GM12874 (cell line): ENCODE data around the gene NLRP3.

Experiments
- CTCF ChIP-seq: IDR thresholded peaks from 2 replicates; pipeline ENCODE4 v1.5.1; 2011; ENCODE audit warnings: low read depth, mild to moderate bottlenecking, control low read depth, low read length, moderate library complexity; ENCODE audit not compliant: insufficient read depth

Gene NLRP3

GRCh38 chr1:247373721-247374141 lies 42.2 kb upstream of the NLRP3 start:
- TF ChIP-seq CTCF = peak; percentile 82

GRCh38 chr1:247375747-247376146 lies 40.2 kb upstream of the NLRP3 start:
- TF ChIP-seq CTCF = no peak

- no peak for TF ChIP-seq CTCF
Observed at GRCh38 chr1:247376659-247377058, 39.3 kb upstream of the NLRP3 start.

GRCh38 chr1:247378334-247379073 lies 37.5 kb upstream of the NLRP3 start:
- no peak for TF ChIP-seq CTCF

GRCh38 chr1:247385283-247385682 lies 30.7 kb upstream of the NLRP3 start:
- TF ChIP-seq CTCF = no peak

- TF ChIP-seq CTCF = no peak
Observed at GRCh38 chr1:247386217-247386616, 29.8 kb upstream of the NLRP3 start.

- no peak for TF ChIP-seq CTCF
Observed at GRCh38 chr1:247386687-247387086, 29.3 kb upstream of the NLRP3 start.

- TF ChIP-seq CTCF = no peak
Observed at GRCh38 chr1:247387096-247387495, 28.9 kb upstream of the NLRP3 start.
